ENCODE data around the gene ATAD5.

Gene ATAD5

GRCh38 chr17:30829022-30829421 lies 2.7 kb upstream of the ATAD5 start:
- Histone ChIP-seq H4K20me1 (ENCODE audit: control insufficient read depth, insufficient read depth, low read depth, low read length) (peaks cover 8% of the 10 kb centered on the region; the same call in 1 of the 2 replicates), H3K9me3 (ENCODE audit: control insufficient read depth, insufficient read depth, low read length) (no peaks in the 10 kb centered on the region), H3K4me1 (ENCODE audit: control insufficient read depth, low read length) (peaks cover 30% of the 10 kb centered on the region), H3K4me3 (ENCODE audit: low read length) (no peak overlapping the region), H3K27me3 (ENCODE audit: control insufficient read depth, low read length) (no peaks in the 10 kb centered on the region), H3K79me2 (ENCODE audit: control insufficient read depth, low read length) (peaks cover 34% of the 10 kb centered on the region), H3K4me2 (ENCODE audit: low read length) (no peak overlapping the region), H3K36me3 (ENCODE audit: control insufficient read depth, low read length) (peaks cover 15% of the 10 kb centered on the region), H3F3A (ENCODE audit: control insufficient read depth, insufficient read depth) (peaks cover 5% of the 10 kb centered on the region; the same call in 1 of the 2 replicates), H3K27ac (ENCODE audit: low read depth, low read length) (no peak overlapping the region), H3K9me2 (replicated peaks; ENCODE audit: control insufficient read depth, low read length) (no peaks in the 10 kb centered on the region)
- TF ChIP-seq EZH2phosphoT487 (IDR thresholded peaks at IDR 0.05; ENCODE audit: borderline replicate concordance, low read length): no peak
- TF ChIP-seq, protein P1, sequence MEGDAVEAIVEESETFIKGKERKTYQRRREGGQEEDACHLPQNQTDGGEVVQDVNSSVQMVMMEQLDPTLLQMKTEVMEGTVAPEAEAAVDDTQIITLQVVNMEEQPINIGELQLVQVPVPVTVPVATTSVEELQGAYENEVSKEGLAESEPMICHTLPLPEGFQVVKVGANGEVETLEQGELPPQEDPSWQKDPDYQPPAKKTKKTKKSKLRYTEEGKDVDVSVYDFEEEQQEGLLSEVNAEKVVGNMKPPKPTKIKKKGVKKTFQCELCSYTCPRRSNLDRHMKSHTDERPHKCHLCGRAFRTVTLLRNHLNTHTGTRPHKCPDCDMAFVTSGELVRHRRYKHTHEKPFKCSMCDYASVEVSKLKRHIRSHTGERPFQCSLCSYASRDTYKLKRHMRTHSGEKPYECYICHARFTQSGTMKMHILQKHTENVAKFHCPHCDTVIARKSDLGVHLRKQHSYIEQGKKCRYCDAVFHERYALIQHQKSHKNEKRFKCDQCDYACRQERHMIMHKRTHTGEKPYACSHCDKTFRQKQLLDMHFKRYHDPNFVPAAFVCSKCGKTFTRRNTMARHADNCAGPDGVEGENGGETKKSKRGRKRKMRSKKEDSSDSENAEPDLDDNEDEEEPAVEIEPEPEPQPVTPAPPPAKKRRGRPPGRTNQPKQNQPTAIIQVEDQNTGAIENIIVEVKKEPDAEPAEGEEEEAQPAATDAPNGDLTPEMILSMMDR (IDR thresholded peaks at IDR 0.05; ENCODE audit: low read depth, low read length, poor library complexity, severe bottlenecking): no peak

- Histone ChIP-seq H3K36me3 (ENCODE audit: control insufficient read depth, low read length) (peaks cover 35% of the 10 kb centered on the region), H3K4me2 (ENCODE audit: low read length) (peak overlapping the region; percentile 65), H3K9me2 (replicated peaks; ENCODE audit: control insufficient read depth, low read length) (no peaks in the 10 kb centered on the region), H3K79me2 (ENCODE audit: control insufficient read depth, low read length) (peaks cover 50% of the 10 kb centered on the region), H3K4me3 (ENCODE audit: low read length) (peak overlapping the region; percentile 96), H3F3A (ENCODE audit: control insufficient read depth, insufficient read depth) (no peaks in the 10 kb centered on the region), H3K9me3 (ENCODE audit: control insufficient read depth, insufficient read depth, low read length) (no peaks in the 10 kb centered on the region), H3K27ac (ENCODE audit: low read depth, low read length) (peak overlapping the region; percentile 66), H4K20me1 (ENCODE audit: control insufficient read depth, insufficient read depth, low read depth, low read length) (peaks cover 11% of the 10 kb centered on the region; the same call in 1 of the 2 replicates), H3K4me1 (ENCODE audit: control insufficient read depth, low read length) (peaks cover 20% of the 10 kb centered on the region), H3K27me3 (ENCODE audit: control insufficient read depth, low read length) (no peaks in the 10 kb centered on the region)
- TF ChIP-seq, protein P1 (IDR thresholded peaks at IDR 0.05; ENCODE audit: low read depth, low read length, poor library complexity, severe bottlenecking): no peak
- TF ChIP-seq EZH2phosphoT487 (IDR thresholded peaks at IDR 0.05; ENCODE audit: borderline replicate concordance, low read length): no peak
Measured at GRCh38 chr17:30831257-30831656, 509 bp upstream of the ATAD5 start.

DNA sequence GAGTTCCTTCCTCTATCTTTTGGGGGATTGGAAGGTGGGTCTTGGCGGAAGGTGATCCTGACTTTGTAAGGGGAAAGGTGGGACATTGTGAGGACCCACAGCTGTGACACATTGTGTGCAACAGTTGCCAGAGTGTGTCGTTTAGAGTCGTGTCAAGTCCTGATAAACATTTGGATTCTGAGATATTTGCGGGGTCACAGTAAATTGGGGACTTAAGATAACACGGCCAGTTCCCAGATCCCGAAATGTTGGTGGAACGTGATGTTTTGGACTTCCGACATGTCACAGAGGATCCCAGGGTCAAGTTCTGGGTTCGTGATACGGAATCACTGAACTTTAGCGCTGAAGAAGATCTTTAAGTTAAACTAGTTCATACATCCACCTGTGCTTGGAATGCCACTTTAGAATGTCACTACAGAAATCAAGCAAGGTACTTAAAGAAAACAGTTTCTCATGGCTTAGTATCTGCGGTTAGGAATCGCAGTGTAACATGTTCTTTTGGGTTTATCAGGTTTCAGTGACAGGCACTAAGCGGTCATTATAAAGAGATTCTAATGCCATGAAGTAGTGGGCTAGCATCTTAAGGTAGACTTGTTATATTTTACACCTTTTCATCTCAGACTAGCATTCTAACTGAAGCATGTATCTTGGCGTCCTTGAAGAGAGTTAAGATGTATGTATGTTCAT lies 815 bp downstream of the ATAD5 start:
- TF ChIP-seq, protein P1 (IDR thresholded peaks at IDR 0.05; ENCODE audit: low read depth, low read length, poor library complexity, severe bottlenecking): no peak
- TF ChIP-seq EZH2phosphoT487 (IDR thresholded peaks at IDR 0.05; ENCODE audit: borderline replicate concordance, low read length): no peak
- peak overlapping the region; percentile 66 for H3K27ac ChIP-seq (ENCODE audit: low read depth, low read length)
- no peaks in the 10 kb centered on the region for H3K27me3 ChIP-seq (ENCODE audit: control insufficient read depth, low read length)
- H3K4me2 ChIP-seq (ENCODE audit: low read length): peak overlapping the region; percentile 65
- H3K4me3 ChIP-seq (ENCODE audit: low read length): peak overlapping the region; percentile 96
- H4K20me1 ChIP-seq (ENCODE audit: control insufficient read depth, insufficient read depth, low read depth, low read length): peaks cover 11% of the 10 kb centered on the region; the same call in 1 of the 2 replicates
- peaks cover 62% of the 10 kb centered on the region for H3K79me2 ChIP-seq (ENCODE audit: control insufficient read depth, low read length)
- peaks cover 46% of the 10 kb centered on the region for H3K36me3 ChIP-seq (ENCODE audit: control insufficient read depth, low read length)
- no peaks in the 10 kb centered on the region for H3K9me3 ChIP-seq (ENCODE audit: control insufficient read depth, insufficient read depth, low read length)
- peaks cover 20% of the 10 kb centered on the region for H3K4me1 ChIP-seq (ENCODE audit: control insufficient read depth, low read length)
- H3K9me2 ChIP-seq (replicated peaks; ENCODE audit: control insufficient read depth, low read length): no peaks in the 10 kb centered on the region
- peaks cover 3% of the 10 kb centered on the region; the same call in 1 of the 2 replicates for H3F3A ChIP-seq (ENCODE audit: control insufficient read depth, insufficient read depth)

Data from DOHH2 (cell line).